HepG2 (cell line): ENCODE data around the gene GOLGA6D. TPM values are rescaled to one million over a fixed set of nuclear protein-coding genes. Genes with fewer than 3 reads are reported as not detected.
"Not testable (repeated sequence)": the region's sequence is repeated elsewhere in the genome, so short reads cannot be mapped to it uniquely, and the experiment has no call there.

ENCODE experiments used
- ATAC-seq: fragments of 200-7000 bp; cut with Tn5 transposase; 3 replicates; pipeline ENCODE4 v1.9.1; 2020; ENCODE audit warnings: mild to moderate bottlenecking, moderate library complexity
- BruUV-seq: library from RNA; stranded (reverse); fragments of 400-500 nt; replicated peaks from 2 replicates; lab custom pipeline; 2021; lab: Mats Ljungman, UMichigan
- CTCF ChIA-PET: fragments of 300-600 bp; formaldehyde crosslinking; extraction: SDS; loops from one replicate; lab custom pipeline; 2021; ENCODE audit warnings: low total read pairs, inconsistent platforms, low intra/inter-chr PET ratio; lab: Yijun Ruan, JAX
- POLR2A ChIA-PET: fragments of 350-600 bp; sonication (Branson Sonifier 250); formaldehyde crosslinking; loops from one replicate; lab custom pipeline; 2020; ENCODE audit warnings: antibody characterized with exemption, inconsistent platforms; lab: Yijun Ruan, JAX
- DNase-seq: peaks from one replicate; pipeline ENCODE4 v3.0.0-alpha.2; 2015; ENCODE audit warnings: low spot score
- FAIRE-seq: peaks from 3 replicates; lab custom pipeline; 2011; peaks lifted over from hg19 to GRCh38; lab: Jason Lieb, UNC
- H2AFZ ChIP-seq: one replicate; pipeline ENCODE4 v1.6.1; 2011; ENCODE audit warnings: low read length, inconsistent platforms
- H3K27ac ChIP-seq: fragments of 300-600 bp; 3 replicates; pipeline ENCODE4 v1.8.0; 2011; ENCODE audit warnings: mixed run types, mild to moderate bottlenecking, mixed read lengths, low read length, inconsistent platforms; ENCODE audit not compliant: insufficient read depth; ENCODE audit errors: extremely low read length
- H3K27me3 ChIP-seq, 2 experiments: fragments of 200-600 bp in 1 of 2; 2 replicates in 1 of 2; 3 replicates in 1 of 2; pipeline versions ENCODE4 v1.6.0 to v1.8.0; 2011; ENCODE audit warnings: low read length in 2 of 2, mild to moderate bottlenecking in 2 of 2, moderate library complexity in 2 of 2, inconsistent platforms in 1 of 2; ENCODE audit not compliant: insufficient read depth in 2 of 2, control insufficient read depth in 1 of 2
- H3K36me3 ChIP-seq, 2 experiments: fragments of 200-600 bp in 1 of 2; replicated peaks in 1 of 2; 2 replicates in 1 of 2; 3 replicates in 1 of 2; pipeline versions ENCODE4 v1.5.1 to v1.8.0; 2011; ENCODE audit warnings: low read length in 2 of 2, inconsistent platforms in 1 of 2; ENCODE audit not compliant: insufficient read depth in 2 of 2, control insufficient read depth in 1 of 2
- H3K4me1 ChIP-seq: 2 replicates; pipeline ENCODE4 v1.5.1; 2012; ENCODE audit warnings: low read length, inconsistent platforms; ENCODE audit not compliant: insufficient read depth
- H3K4me2 ChIP-seq: 2 replicates; pipeline ENCODE4 v1.6.0; 2011; ENCODE audit warnings: low read depth, low read length, inconsistent platforms
- H3K4me3 ChIP-seq, 3 experiments: fragments of 200-600 bp in 1 of 3; sonication (generic), shearing (Covaris generic) in 1 of 3; replicated peaks in 1 of 3; 2 replicates each; pipeline ENCODE4 v1.5.1; 2011 to 2016; ENCODE audit warnings: low read length in 3 of 3, inconsistent platforms in 2 of 3, low read depth in 2 of 3, mild to moderate bottlenecking in 2 of 3, control low read depth in 1 of 3, mixed read lengths in 1 of 3; ENCODE audit not compliant: insufficient read depth in 1 of 3
- H3K79me2 ChIP-seq: one replicate; pipeline ENCODE4 v1.6.1; 2011; ENCODE audit warnings: low read length, inconsistent platforms; ENCODE audit not compliant: insufficient read depth
- H3K9ac ChIP-seq: 2 replicates; pipeline ENCODE4 v1.6.0; 2011; ENCODE audit warnings: mild to moderate bottlenecking, low read depth, low read length, inconsistent platforms; ENCODE audit not compliant: insufficient read depth
- H3K9me3 ChIP-seq: 2 replicates; pipeline ENCODE4 v1.5.1; 2012; ENCODE audit warnings: mild to moderate bottlenecking, low read length
- H4K20me1 ChIP-seq: 2 replicates; pipeline ENCODE4 v1.6.0; 2011; ENCODE audit warnings: inconsistent platforms, mild to moderate bottlenecking, low read length, moderate library complexity; ENCODE audit not compliant: insufficient read depth
- CEBPB ChIP-seq: IDR thresholded peaks from 2 replicates; pipeline ENCODE4 v1.6.1; 2011; ENCODE audit warnings: low read depth, low read length, improper control_type of control experiment, borderline replicate concordance
- CEBPG ChIP-seq: IDR thresholded peaks from 2 replicates; pipeline ENCODE4 v1.6.1; 2016
- WGBS: methylation state at CpG from one replicate; pipeline ENCODE4 v1.1.6; 2017; ENCODE audit warnings: low lambda C conversion rate; 5-methylcytosine and 5-hydroxymethylcytosine counted together
- in situ Hi-C: cut with HindIII; loops from 2 replicates; pipeline ENCODE4 v1.10.0; 2017; ENCODE audit warnings: low pct_unique_long_range_greater_than_20kb; ENCODE audit not compliant: extremely low pct_ligation_motif_present
- intact Hi-C: fragments of 100-400 bp; cut with micrococcal nuclease; formaldehyde crosslinking; loops from one replicate; pipeline ENCODE4 v1.10.0; 2022; ENCODE audit not compliant: unreplicated experiment
- polyA plus RNA-seq, 8 experiments: library from polyadenylated mRNA; depleted of rRNA in 3 of 8; stranded (reverse) in 7 of 8; unstranded in 1 of 8; fragments of >200 nt; fragmentation: Illumina TruSeq in 4 of 8; extraction: Trizol in 4 of 8; gene quantifications; 2 replicates each; pipeline versions ENCODE4 v1.2.1 to v1.2.3, GENCODE V29; 2011 to 2016; ENCODE audit warnings: low read depth in 4 of 8, missing spikeins in 1 of 8, mixed read lengths in 1 of 8; ENCODE audit not compliant: insufficient read depth in 1 of 8
- total RNA-seq, 5 experiments: library from RNA; depleted of rRNA; stranded (reverse); fragments of >200 nt; fragmentation: Illumina TruSeq; extraction: Trizol; gene quantifications; 2 replicates each; pipeline ENCODE4 v1.2.3, GENCODE V29; 2016; ENCODE audit warnings: low read depth in 1 of 5
- TF ChIP-seq, protein P1 (sequence below): sonication (generic); formaldehyde crosslinking; IDR thresholded peaks from 2 replicates; pipeline ENCODE4 v1.4.0; 2020; ENCODE audit warnings: missing genetic modification reagents

GOLGA6D gene
- total and polyA plus RNA-seq, 2 of the 13 experiments (the other 11 are each of a cell fraction or from before 2014, with no cell fraction given): 0.04 TPM; not detected in 1

GRCh38 chr15:75319231-75319897 is 36.7 kb downstream of the GOLGA6D start:
- intact Hi-C loops, POLR2A ChIA-PET, ATAC-seq, H2AFZ ChIP-seq, H3K9ac ChIP-seq, H3K4me2 ChIP-seq, H3K9me3 ChIP-seq, in situ Hi-C loops, BruUV-seq, H3K4me3 ChIP-seq, FAIRE-seq, H4K20me1 ChIP-seq, CTCF ChIA-PET: not testable (repeated sequence)
- 39% methylated on average over 4 of the region's 5 CpGs for WGBS
- peaks cover 14% of the 10 kb centered on the region for H3K4me1 ChIP-seq
- 0 out of 2 replicates have a peak, but pooled peaks have one; percentile 17 for TF ChIP-seq CEBPG
- peak; percentile 40; the same call in 1 of the 2 replicates for TF ChIP-seq CEBPB
- TF ChIP-seq, all 625 proteins: peak for 2; not testable (repeated sequence) for 623
- DNase-seq, H3K79me2 ChIP-seq, H3K27me3 ChIP-seq, H3K36me3 ChIP-seq, H3K27ac ChIP-seq: not testable (repeated sequence)

GRCh38 chr15:75321711-75322110 is 39.1 kb downstream of the GOLGA6D start:
- peaks cover 0 to 2% of the 10 kb centered on the region in 2 experiments; a peak in 1 of 5 replicates for H3K27me3 ChIP-seq
- DNase-seq (no peak), FAIRE-seq (no peak), ATAC-seq (no peak)
- TF ChIP-seq, protein P1, sequence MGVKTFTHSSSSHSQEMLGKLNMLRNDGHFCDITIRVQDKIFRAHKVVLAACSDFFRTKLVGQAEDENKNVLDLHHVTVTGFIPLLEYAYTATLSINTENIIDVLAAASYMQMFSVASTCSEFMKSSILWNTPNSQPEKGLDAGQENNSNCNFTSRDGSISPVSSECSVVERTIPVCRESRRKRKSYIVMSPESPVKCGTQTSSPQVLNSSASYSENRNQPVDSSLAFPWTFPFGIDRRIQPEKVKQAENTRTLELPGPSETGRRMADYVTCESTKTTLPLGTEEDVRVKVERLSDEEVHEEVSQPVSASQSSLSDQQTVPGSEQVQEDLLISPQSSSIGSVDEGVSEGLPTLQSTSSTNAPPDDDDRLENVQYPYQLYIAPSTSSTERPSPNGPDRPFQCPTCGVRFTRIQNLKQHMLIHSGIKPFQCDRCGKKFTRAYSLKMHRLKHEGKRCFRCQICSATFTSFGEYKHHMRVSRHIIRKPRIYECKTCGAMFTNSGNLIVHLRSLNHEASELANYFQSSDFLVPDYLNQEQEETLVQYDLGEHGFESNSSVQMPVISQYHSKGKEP (CRISPR knock-in tag): no peak
- H3K9me3 ChIP-seq: no peaks in the 10 kb centered on the region
- H3K4me1 ChIP-seq: peaks cover 23% of the 10 kb centered on the region
- intact Hi-C loops: no loop called here
- H3K9ac ChIP-seq: no peak overlapping the region
- no TSS peak for BruUV-seq
- ChIA-PET CTCF (no interaction called here), POLR2A (no interaction called here)
- in situ Hi-C loops: no loop called here
- no peak overlapping the region for H2AFZ ChIP-seq
- H3K79me2 ChIP-seq: no peaks in the 10 kb centered on the region
- H3K4me2 ChIP-seq: no peak overlapping the region
- no peaks in the 10 kb centered on the region for H4K20me1 ChIP-seq
- no peak overlapping the region for H3K27ac ChIP-seq
- H3K4me3 ChIP-seq: no peak overlapping the region
- 30% methylated on average over 6 of the region's 6 CpGs for WGBS
- H3K36me3 ChIP-seq: no peaks in the 10 kb centered on the region
